Measurements from ENCODE around the gene SIGLEC14.

SIGLEC14 gene

GRCh38 chr19:51602189-51602854, 44.3 kb downstream of the SIGLEC14 start:
- peaks cover 4% of the 10 kb centered on the region for H3K9me3 ChIP-seq (ENCODE audit: severe bottlenecking)
- H3K36me3 ChIP-seq, result no peaks in the 10 kb centered on the region
- H3K27me3 ChIP-seq (ENCODE audit: insufficient read depth, low read depth, severe bottlenecking), result peaks cover 54% of the 10 kb centered on the region
- no peak overlapping the region for H3K27ac ChIP-seq
- no peak for DNase-seq
- no peak overlapping the region for H3K4me3 ChIP-seq (ENCODE audit: low read depth, low read length)
- TF ChIP-seq CTCF (IDR thresholded peaks at IDR 0.05; ENCODE audit: low read depth, low read length), result no peak

GRCh38 chr19:51600940-51601580, 45.6 kb downstream of the SIGLEC14 start:
- Histone ChIP-seq H3K4me3 (ENCODE audit: low read depth, low read length) (no peak overlapping the region), H3K27ac (no peak overlapping the region), H3K36me3 (no peaks in the 10 kb centered on the region), H3K27me3 (ENCODE audit: insufficient read depth, low read depth, severe bottlenecking) (peaks cover 47% of the 10 kb centered on the region), H3K9me3 (ENCODE audit: severe bottlenecking) (peaks cover 4% of the 10 kb centered on the region)
- TF ChIP-seq CTCF (IDR thresholded peaks at IDR 0.05; ENCODE audit: low read depth, low read length), result no peak
- no peak for DNase-seq

GRCh38 chr19:51599084-51599483, 47.5 kb downstream of the SIGLEC14 start:
- H3K27ac ChIP-seq, result no peak overlapping the region
- peaks cover 4% of the 10 kb centered on the region for H3K9me3 ChIP-seq (ENCODE audit: severe bottlenecking)
- no peak overlapping the region for H3K4me3 ChIP-seq (ENCODE audit: low read depth, low read length)
- peaks cover 27% of the 10 kb centered on the region for H3K27me3 ChIP-seq (ENCODE audit: insufficient read depth, low read depth, severe bottlenecking)
- TF ChIP-seq CTCF (IDR thresholded peaks at IDR 0.05; ENCODE audit: low read depth, low read length), result no peak
- no peak for DNase-seq
- H3K36me3 ChIP-seq, result no peaks in the 10 kb centered on the region

GRCh38 chr19:51598159-51598915, 48.3 kb downstream of the SIGLEC14 start:
- DNase-seq, result no peak
- no peak for TF ChIP-seq CTCF (IDR thresholded peaks at IDR 0.05; ENCODE audit: low read depth, low read length)
- no peaks in the 10 kb centered on the region for H3K36me3 ChIP-seq
- H3K27me3 ChIP-seq (ENCODE audit: insufficient read depth, low read depth, severe bottlenecking), result peaks cover 20% of the 10 kb centered on the region
- no peak overlapping the region for H3K4me3 ChIP-seq (ENCODE audit: low read depth, low read length)
- no peak overlapping the region for H3K27ac ChIP-seq
- peaks cover 4% of the 10 kb centered on the region for H3K9me3 ChIP-seq (ENCODE audit: severe bottlenecking)

- Histone ChIP-seq H3K27me3 (ENCODE audit: insufficient read depth, low read depth, severe bottlenecking) (peaks cover 8% of the 10 kb centered on the region), H3K4me3 (ENCODE audit: low read depth, low read length) (no peak overlapping the region), H3K27ac (no peak overlapping the region), H3K36me3 (no peaks in the 10 kb centered on the region), H3K9me3 (ENCODE audit: severe bottlenecking) (peaks cover 4% of the 10 kb centered on the region)
- DNase-seq, result no peak
- no peak for TF ChIP-seq CTCF (IDR thresholded peaks at IDR 0.05; ENCODE audit: low read depth, low read length)
Observed at GRCh38 chr19:51595190-51596175, 51.1 kb downstream of the SIGLEC14 start.
